Thyroid gland (tissue), 4 donors: ENCODE data around the gene EFNA4.

Experiments
- CTCF ChIP-seq, 6 experiments: fragments of 200-600 bp in 3 of 6; fragments of 450-650 bp in 3 of 6; sonication (generic) in 3 of 6; IDR thresholded peaks; one replicate each; pipeline ENCODE4 v1.5.1; 2016 to 2019; ENCODE audit warnings: antibody characterized with exemption in 6 of 6, mild to moderate bottlenecking in 2 of 6, inconsistent platforms in 1 of 6, moderate library complexity in 1 of 6
- POLR2A ChIP-seq, 2 donors: fragments of 450-650 bp; IDR thresholded peaks; one replicate each; pipeline ENCODE4 v1.6.1; 2017; ENCODE audit warnings: antibody characterized with exemption in 2 of 2, mild to moderate bottlenecking in 2 of 2, moderate library complexity in 1 of 2

- no peak for TF ChIP-seq CTCF (IDR thresholded peaks at IDR 0.05)
- TF ChIP-seq POLR2A (IDR thresholded peaks at IDR 0.05): no peak
Measured at GRCh38 chr1:155113450-155113980, 50.0 kb downstream of the EFNA4 start.
